AG04450 (cell line): ENCODE measurements around the gene IRS1. TPM values are rescaled to one million over a fixed set of nuclear protein-coding genes. Genes with fewer than 3 reads are reported as not detected.

Experiments used
- CTCF ChIA-PET: fragments of 300-600, 350-600 bp; formaldehyde crosslinking; extraction: SDS; loops from one replicate; lab custom pipeline; 2022; ENCODE audit warnings: antibody characterized with exemption, inconsistent platforms; lab: Charles Lee
- POLR2A ChIA-PET: fragments of 350-600 bp; formaldehyde crosslinking; extraction: SDS; loops from one replicate; lab custom pipeline; 2021; ENCODE audit warnings: antibody characterized with exemption, inconsistent platforms; lab: Yijun Ruan, JAX
- DNase-seq: peaks from one replicate; pipeline ENCODE4 v3.0.0-alpha.2; 2011; ENCODE audit warnings: low read depth, low spot score
- H3K27ac ChIP-seq: one replicate; pipeline ENCODE4 v1.5.1; 2012; ENCODE audit warnings: low read depth, low read length, control low read depth
- H3K27me3 ChIP-seq: one replicate; pipeline ENCODE4 v1.6.0; 2012; ENCODE audit warnings: low read length; ENCODE audit not compliant: control insufficient read depth, insufficient read depth
- H3K4me3 ChIP-seq: 2 replicates; pipeline ENCODE4 v1.5.1; 2011; ENCODE audit warnings: mild to moderate bottlenecking, low read depth, low read length, control low read depth
- H3K9me3 ChIP-seq: 2 replicates; pipeline ENCODE4 v1.5.1; 2012; ENCODE audit warnings: low read length; ENCODE audit not compliant: control insufficient read depth, insufficient read depth
- polyA plus RNA-seq: library from polyadenylated mRNA; depleted of rRNA; stranded (reverse); fragments of >200 nt; gene quantifications from 2 replicates; pipeline ENCODE4 v1.2.3, GENCODE V29; 2011
- TF ChIP-seq, protein P1 (sequence below): IDR thresholded peaks from 2 replicates; pipeline ENCODE4 v1.5.1; 2011; ENCODE audit warnings: low read depth, low read length, control low read depth, inconsistent platforms

The IRS1 gene
- polyA plus RNA-seq, 1 experiment, result 32.9 TPM

DNA sequence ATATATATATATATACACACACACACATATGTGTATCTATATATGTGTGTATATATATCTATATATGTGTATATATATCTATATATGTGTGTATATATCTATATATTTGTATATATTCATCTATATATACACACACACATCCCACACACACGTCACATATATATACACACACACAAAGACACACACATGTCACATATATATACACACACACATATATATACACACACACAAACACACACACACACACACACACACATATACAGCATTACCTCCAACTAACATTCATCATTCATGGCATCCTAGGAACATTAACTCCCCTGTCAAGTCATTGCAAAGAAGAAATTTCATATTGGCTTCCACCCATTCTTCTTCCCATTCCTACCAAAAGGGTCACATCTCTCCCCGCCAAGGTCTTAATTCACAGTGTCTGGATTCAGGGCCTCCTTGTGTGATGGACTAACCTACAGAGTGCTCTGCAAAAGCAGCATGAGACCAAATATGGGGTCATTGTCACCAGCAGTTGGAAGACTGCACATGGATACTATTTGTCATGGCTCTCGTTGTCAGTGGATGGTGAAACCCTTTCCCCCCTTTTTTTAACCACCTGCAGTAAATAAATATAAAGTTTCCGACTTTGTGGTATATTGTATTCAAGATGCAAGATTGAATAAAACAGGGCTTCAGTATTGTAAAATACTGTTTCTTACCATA, 67.0 kb downstream of the IRS1 start:
- ChIA-PET POLR2A (no interaction called here), CTCF (interaction anchor here (0.8 to 0.9 kb wide), 2 partner anchors 28 to 70 kb away, joined by 3 to 5 read pairs; no protein-coding TSS in a partner anchor)
- TF ChIP-seq, protein P1, sequence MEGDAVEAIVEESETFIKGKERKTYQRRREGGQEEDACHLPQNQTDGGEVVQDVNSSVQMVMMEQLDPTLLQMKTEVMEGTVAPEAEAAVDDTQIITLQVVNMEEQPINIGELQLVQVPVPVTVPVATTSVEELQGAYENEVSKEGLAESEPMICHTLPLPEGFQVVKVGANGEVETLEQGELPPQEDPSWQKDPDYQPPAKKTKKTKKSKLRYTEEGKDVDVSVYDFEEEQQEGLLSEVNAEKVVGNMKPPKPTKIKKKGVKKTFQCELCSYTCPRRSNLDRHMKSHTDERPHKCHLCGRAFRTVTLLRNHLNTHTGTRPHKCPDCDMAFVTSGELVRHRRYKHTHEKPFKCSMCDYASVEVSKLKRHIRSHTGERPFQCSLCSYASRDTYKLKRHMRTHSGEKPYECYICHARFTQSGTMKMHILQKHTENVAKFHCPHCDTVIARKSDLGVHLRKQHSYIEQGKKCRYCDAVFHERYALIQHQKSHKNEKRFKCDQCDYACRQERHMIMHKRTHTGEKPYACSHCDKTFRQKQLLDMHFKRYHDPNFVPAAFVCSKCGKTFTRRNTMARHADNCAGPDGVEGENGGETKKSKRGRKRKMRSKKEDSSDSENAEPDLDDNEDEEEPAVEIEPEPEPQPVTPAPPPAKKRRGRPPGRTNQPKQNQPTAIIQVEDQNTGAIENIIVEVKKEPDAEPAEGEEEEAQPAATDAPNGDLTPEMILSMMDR, result no peak
- H3K27ac ChIP-seq, result no peak overlapping the region
- no peak overlapping the region for H3K4me3 ChIP-seq
- no peaks in the 10 kb centered on the region for H3K27me3 ChIP-seq
- H3K9me3 ChIP-seq, result no peaks in the 10 kb centered on the region
- DNase-seq, result no peak

DNA sequence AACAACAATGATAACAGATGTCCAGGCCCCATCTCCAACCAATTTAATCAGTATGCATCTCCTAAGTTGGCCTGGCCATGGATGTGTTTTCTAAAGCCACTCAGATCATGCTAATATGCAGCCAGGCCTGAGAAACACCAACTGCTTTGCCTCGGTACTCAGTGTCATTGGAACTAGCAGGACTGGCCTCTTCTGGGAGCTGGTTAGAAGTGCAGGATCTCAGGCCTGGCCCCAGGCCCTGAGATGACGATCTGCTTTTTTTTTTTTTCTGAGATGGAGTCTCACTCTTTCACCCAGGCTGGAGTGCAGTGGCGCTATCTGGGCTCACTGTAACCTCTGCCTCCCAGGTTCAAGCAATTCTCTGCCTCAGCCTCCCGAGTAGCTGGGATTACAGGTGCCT, 69.1 kb downstream of the IRS1 start:
- H3K4me3 ChIP-seq, result no peak overlapping the region
- TF ChIP-seq, protein P1, result peak; percentile 27; the same call in 1 of the 2 replicates
- ChIA-PET POLR2A (no interaction called here), CTCF (no interaction called here)
- H3K27me3 ChIP-seq, result no peaks in the 10 kb centered on the region
- H3K27ac ChIP-seq, result no peak overlapping the region
- DNase-seq, result no peak
- H3K9me3 ChIP-seq, result no peaks in the 10 kb centered on the region

DNA sequence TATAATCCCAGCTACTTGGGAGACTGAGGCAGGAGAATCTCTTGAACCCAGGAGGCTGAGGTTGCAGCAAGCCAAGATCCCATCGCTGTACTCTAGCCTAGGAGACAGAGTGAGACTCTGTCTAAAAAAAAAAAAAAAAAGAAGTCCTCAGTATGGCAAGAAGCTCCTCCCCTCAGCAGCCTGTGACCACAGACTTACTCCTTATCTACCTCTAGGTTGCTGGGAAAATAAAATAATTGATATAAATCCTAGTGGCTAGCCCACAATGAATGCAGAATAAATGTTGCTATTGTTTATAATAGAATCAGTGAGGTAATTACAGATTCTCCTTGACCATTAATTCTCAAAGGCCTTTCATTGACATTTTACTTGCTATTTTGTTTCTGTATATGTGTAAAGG, 70.6 kb downstream of the IRS1 start:
- no peak overlapping the region for H3K27ac ChIP-seq
- TF ChIP-seq, protein P1, result no peak
- POLR2A ChIA-PET, result interaction anchor here (0.9 kb wide), 1 partner anchor 26 kb away, joined by 3 read pairs; no protein-coding TSS in a partner anchor

DNA sequence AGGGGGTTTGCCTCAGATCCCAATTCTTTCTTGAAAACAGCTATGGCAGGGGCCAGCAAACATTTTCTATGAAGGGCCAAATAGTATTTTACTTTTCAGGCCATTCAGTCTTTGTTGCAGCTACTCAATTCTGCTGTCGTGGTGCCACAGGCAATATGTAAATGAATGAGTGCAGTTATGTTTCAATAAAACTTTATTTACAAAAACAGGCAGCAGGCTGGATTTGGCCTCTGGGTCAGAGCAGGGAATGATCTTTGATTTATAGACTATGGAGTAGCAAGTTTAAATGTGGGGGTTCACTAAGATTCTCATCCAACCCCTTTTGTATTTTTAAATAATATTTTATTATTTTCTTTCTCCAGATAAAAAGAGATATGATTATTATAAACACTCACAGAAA, 72.4 kb downstream of the IRS1 start:
- no peak for DNase-seq
- ChIA-PET POLR2A (interaction anchor here (0.6 kb wide), 1 partner anchor 97 kb away, joined by 4 read pairs; no protein-coding TSS in a partner anchor), CTCF (no interaction called here)
- no peaks in the 10 kb centered on the region for H3K27me3 ChIP-seq
- no peak overlapping the region for H3K27ac ChIP-seq
- H3K9me3 ChIP-seq, result no peaks in the 10 kb centered on the region; the same call in 1 of the 2 replicates
- TF ChIP-seq, protein P1, result no peak
- no peak overlapping the region for H3K4me3 ChIP-seq

More for the DNA sequence above, 70.6 kb downstream of the IRS1 start:
- CTCF ChIA-PET, result interaction anchor here (1.0 kb wide), 1 partner anchor 32 kb away, joined by 5 read pairs; no protein-coding TSS in a partner anchor
- H3K9me3 ChIP-seq, result no peaks in the 10 kb centered on the region
- no peak overlapping the region for H3K4me3 ChIP-seq
- H3K27me3 ChIP-seq, result no peaks in the 10 kb centered on the region
- DNase-seq, result no peak

DNA sequence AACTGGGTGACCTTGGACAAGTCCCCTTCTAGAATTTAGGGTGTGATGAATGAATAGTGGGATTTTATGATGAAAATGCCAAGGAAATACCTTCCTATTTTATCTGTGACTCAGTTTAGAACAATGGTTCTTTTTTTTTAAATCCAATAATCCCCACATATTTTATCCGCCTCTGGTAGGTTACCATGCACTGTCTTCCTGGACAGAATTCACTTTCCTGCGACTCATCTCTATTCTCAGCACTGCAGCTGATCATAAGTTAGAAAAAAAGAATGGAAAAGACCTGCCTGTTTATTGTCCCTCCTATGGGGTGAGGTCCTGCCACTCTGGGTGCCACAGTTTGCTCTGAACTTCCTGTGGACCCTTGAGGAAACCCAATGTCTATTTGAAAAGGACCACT, 73.1 kb downstream of the IRS1 start:
- POLR2A ChIA-PET, result interaction anchor here (0.6 kb wide), 1 partner anchor 97 kb away, joined by 4 read pairs; no protein-coding TSS in a partner anchor
- Histone ChIP-seq H3K27me3 (no peaks in the 10 kb centered on the region), H3K4me3 (no peak overlapping the region), H3K9me3 (no peaks in the 10 kb centered on the region; the same call in 1 of the 2 replicates), H3K27ac (no peak overlapping the region)
- CTCF ChIA-PET, result no interaction called here
- TF ChIP-seq, protein P1, result no peak
- DNase-seq, result no peak
